ENCODE measurements around the gene ACSBG1. TPM values are rescaled to one million over a fixed set of nuclear protein-coding genes. Genes with fewer than 3 reads are reported as not detected.

Gene ACSBG1
- total RNA-seq, 1 donor from 2014 or later, result 3.4 TPM

DNA sequence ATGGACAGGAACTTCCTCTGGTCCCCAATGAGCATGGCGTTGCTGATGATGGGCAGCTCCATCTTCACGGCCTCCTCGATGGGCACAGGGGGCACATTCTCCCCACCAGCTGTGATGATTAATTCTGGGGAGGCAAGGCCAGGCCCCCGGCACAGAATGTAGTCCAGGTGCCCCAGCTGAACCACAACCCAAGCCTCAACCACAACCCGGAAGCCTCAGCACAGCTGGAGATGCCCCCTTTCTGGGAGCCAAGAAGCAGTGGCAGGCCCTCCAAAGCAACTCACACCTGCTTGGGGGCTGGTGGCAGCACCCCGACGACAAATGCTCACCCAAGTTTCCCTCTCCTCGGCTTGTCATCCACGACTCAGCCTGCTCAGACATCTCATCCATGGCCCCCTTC lies 60.0 kb downstream of the ACSBG1 start:
- intact Hi-C loops (cut with DNase I), result no loop called here
- Histone ChIP-seq H3K9me3 (no peaks in the 10 kb centered on the region), H3K4me3 (no peak overlapping the region), H3K36me3 (peaks cover 0 to 29% of the 10 kb centered on the region in 2 donors), H3K27ac (no peak overlapping the region), H3K27me3 (no peaks in the 10 kb centered on the region), H3K4me1 (no peaks in the 10 kb centered on the region)
- DNase-seq (ENCODE audit: extremely low spot score in 2 of 2), result no peak
- no peak for TF ChIP-seq POLR2AphosphoS5 (IDR thresholded peaks at IDR 0.05; ENCODE audit: insufficient read depth in 1 of 2, low read depth in 1 of 2)
- TF ChIP-seq, protein P1, sequence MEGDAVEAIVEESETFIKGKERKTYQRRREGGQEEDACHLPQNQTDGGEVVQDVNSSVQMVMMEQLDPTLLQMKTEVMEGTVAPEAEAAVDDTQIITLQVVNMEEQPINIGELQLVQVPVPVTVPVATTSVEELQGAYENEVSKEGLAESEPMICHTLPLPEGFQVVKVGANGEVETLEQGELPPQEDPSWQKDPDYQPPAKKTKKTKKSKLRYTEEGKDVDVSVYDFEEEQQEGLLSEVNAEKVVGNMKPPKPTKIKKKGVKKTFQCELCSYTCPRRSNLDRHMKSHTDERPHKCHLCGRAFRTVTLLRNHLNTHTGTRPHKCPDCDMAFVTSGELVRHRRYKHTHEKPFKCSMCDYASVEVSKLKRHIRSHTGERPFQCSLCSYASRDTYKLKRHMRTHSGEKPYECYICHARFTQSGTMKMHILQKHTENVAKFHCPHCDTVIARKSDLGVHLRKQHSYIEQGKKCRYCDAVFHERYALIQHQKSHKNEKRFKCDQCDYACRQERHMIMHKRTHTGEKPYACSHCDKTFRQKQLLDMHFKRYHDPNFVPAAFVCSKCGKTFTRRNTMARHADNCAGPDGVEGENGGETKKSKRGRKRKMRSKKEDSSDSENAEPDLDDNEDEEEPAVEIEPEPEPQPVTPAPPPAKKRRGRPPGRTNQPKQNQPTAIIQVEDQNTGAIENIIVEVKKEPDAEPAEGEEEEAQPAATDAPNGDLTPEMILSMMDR (IDR thresholded peaks at IDR 0.05), result no peak
- TF ChIP-seq POLR2A (IDR thresholded peaks at IDR 0.05), result no peak

DNA sequence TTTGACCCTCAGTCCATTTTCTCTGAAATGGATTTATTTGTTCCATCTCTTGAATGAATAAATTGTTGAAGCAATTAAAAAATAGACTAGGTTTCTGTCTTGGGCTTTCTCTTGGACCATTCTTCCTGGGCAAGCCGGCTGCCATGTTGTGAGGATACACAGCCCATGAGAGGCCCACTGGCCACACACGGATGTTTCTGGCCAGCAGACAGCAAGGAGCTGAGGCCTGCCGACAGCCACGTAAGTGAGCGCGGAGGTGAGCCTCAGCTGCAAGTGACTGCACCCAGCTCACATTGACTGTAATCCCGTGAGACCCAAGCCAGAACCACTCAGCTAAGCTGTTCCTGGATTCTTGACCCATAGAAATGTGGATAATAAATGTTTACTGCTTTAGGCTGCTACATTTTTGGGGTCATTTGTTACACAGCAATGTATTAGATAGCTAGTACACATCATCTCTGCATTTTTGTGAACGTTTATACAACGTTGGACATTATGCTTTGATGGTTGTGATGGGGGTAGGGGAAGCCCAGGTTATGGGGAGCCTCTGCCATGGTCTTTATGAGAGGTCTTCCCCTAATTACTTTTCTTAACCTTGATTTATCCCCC lies 62.4 kb downstream of the ACSBG1 start:
- Histone ChIP-seq H3K27me3 (no peaks in the 10 kb centered on the region), H3K4me1 (no peaks in the 10 kb centered on the region), H3K36me3 (peaks cover 0 to 52% of the 10 kb centered on the region in 2 donors), H3K27ac (no peak overlapping the region), H3K9me3 (no peaks in the 10 kb centered on the region), H3K4me3 (no peak overlapping the region)
- intact Hi-C loops (cut with DNase I), result no loop called here
- no peak for DNase-seq (ENCODE audit: extremely low spot score in 2 of 2)
- TF ChIP-seq POLR2AphosphoS5 (IDR thresholded peaks at IDR 0.05; ENCODE audit: insufficient read depth in 1 of 2, low read depth in 1 of 2) (no peak), POLR2A (IDR thresholded peaks at IDR 0.05) (no peak)
- TF ChIP-seq, protein P1 (IDR thresholded peaks at IDR 0.05), result no peak

- Histone ChIP-seq H3K4me1 (no peaks in the 10 kb centered on the region), H3K27me3 (no peaks in the 10 kb centered on the region), H3K36me3 (peaks cover 0 to 60% of the 10 kb centered on the region in 2 donors), H3K9me3 (no peaks in the 10 kb centered on the region), H3K27ac (no peak overlapping the region), H3K4me3 (no peak overlapping the region)
- intact Hi-C loops (cut with DNase I), result no loop called here
- peak in 1 of 2 donors; percentile 37 for DNase-seq (ENCODE audit: extremely low spot score in 2 of 2)
- TF ChIP-seq POLR2AphosphoS5 (IDR thresholded peaks at IDR 0.05; ENCODE audit: insufficient read depth in 1 of 2, low read depth in 1 of 2), result no peak
- TF ChIP-seq, protein P1 (IDR thresholded peaks at IDR 0.05), result no peak
- TF ChIP-seq POLR2A (IDR thresholded peaks at IDR 0.05), result no peak
These were observed 63.3 kb downstream of the ACSBG1 start for GRCh38 chr15:78170848-78171773.

GRCh38 chr15:78168608-78169007 lies 65.8 kb downstream of the ACSBG1 start:
- Histone ChIP-seq H3K4me1 (no peaks in the 10 kb centered on the region), H3K4me3 (no peak overlapping the region), H3K27me3 (no peaks in the 10 kb centered on the region), H3K36me3 (peaks cover 0 to 84% of the 10 kb centered on the region in 2 donors), H3K9me3 (no peaks in the 10 kb centered on the region), H3K27ac (no peak overlapping the region)
- TF ChIP-seq POLR2AphosphoS5 (IDR thresholded peaks at IDR 0.05; ENCODE audit: insufficient read depth in 1 of 2, low read depth in 1 of 2), result no peak
- TF ChIP-seq POLR2A (IDR thresholded peaks at IDR 0.05), result no peak
- TF ChIP-seq, protein P1 (IDR thresholded peaks at IDR 0.05), result no peak
- intact Hi-C loops (cut with DNase I), result no loop called here
- DNase-seq (ENCODE audit: extremely low spot score in 2 of 2), result peak in 1 of 2 donors; percentile 27

Measured in vagina (tissue), 2 donors.